CD4-positive, alpha-beta T cell treated with Interleukin-1 beta for 1 hour (primary cell): ENCODE measurements around the gene MUL1.

Experiments used
- DNase-seq, 2 donors: peaks; one replicate each; pipeline ENCODE4 v3.0.0-alpha.2; 2020 to 2022

MUL1 gene

DNA sequence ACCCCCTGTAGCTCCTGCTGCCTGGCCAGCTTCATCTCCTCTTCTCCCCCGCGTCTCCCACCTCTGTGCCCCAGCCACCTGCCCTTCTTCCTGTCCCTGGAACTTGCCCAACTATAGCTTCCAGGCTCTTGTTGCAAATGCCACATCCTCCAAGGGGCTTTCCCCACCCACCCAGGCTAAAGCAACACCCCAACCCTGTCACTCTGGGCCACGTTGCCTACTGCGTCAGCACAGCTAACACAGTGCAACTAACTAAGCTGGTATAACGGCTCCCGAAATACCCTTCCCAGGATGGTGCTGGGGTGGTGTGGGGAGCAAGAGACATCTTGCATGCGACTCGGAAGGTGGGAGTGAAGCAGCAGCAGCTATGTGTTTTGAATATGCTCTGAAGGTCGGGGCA is 41.7 kb downstream of the MUL1 start:
- no peak for DNase-seq

DNA sequence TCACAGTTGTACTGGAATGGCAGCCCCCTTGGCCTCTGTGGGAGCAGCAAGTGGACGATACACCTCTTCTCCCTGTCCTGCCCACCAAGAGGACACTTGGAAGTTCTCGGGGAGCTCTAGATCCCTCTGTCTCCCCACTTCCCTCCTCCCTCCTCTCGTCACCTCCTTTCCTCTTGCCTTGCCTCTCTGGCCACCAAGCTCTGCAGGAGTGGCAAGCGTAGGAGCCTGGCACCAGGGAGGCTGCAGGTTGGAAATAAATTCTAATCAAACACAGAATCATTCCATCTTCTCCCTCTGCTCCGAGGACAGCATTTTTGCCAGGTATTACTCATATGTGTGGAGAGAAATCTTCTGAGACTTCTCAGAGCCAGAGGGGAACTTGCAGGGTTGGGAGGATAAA is 42.8 kb downstream of the MUL1 start:
- no peak for DNase-seq

DNA sequence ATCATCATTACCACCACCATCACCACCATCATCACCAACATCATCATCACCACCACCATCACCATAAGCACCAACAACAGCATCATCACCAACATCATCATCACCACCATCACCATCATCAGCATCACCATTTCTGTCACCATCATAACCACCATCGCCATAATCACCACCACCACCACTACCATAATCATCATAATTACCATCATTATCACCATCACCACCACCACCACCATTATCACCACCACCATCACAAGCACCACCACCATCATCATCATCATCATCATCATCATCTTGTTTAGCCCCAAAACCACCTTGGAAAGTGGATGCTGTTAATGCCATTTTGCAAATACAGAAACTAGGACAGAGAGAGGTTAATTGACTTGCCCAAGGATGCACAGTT is 44.4 kb downstream of the MUL1 start:
- no peak for DNase-seq

DNA sequence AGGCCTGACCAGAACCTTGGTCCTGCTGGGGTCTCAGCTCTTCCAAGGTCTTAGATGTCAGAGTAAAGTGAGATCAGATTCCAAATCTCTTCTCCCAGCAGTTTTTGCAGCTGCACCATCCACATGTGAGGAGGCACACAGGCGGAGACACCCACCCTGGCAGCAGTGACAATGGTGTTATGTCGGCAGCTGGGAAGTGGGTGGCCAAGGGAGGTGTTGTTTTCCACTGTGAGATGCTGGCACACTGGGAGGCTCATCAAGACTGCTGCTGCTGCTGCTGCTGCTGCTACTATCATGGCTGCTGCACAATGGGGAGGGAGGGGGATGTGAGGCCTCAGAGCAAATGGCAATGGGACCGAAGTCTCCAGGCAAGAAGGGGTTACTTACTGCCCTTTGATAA is 45.6 kb downstream of the MUL1 start:
- no peak for DNase-seq

DNA sequence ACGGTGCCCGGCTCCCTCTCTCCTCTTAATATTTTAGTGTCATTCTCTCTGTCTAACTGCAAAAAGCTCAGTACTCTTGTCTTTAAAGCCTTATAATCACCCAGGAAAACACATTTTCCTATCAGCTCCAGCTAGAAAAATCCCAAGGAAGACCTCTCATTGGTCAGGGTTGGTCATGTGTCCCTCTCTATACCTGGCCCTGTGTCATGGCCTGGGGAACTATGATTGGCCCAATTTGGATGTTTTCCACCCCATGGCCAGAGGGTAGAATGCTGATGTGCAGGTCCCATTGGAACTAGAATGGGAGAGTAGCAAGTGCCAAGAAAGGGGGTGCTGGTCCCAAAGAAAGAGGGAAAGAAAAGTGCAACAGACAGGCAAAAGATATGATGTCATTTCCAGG is 49.2 kb downstream of the MUL1 start:
- no peak for DNase-seq

DNA sequence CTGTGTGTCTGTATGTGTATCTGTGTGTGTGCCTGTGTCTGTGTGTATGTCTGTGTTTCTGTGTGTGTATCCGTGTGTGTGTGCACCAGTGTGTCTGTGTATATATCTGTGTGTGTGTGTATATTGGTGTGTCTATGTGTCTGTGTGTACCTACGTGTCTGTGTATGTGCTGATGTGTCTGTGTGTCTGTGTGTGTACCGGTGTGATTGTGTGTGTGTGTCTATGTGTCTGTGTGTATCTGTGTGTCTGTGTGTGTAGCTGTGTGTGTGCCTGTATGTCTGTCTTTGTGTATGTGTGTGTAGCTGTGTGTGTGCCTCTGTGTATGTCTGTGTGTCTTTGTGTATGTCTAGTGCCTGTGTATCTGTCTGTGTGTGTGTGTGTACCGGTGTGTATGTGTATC is 53.9 kb downstream of the MUL1 start:
- DNase-seq, result no peak

DNA sequence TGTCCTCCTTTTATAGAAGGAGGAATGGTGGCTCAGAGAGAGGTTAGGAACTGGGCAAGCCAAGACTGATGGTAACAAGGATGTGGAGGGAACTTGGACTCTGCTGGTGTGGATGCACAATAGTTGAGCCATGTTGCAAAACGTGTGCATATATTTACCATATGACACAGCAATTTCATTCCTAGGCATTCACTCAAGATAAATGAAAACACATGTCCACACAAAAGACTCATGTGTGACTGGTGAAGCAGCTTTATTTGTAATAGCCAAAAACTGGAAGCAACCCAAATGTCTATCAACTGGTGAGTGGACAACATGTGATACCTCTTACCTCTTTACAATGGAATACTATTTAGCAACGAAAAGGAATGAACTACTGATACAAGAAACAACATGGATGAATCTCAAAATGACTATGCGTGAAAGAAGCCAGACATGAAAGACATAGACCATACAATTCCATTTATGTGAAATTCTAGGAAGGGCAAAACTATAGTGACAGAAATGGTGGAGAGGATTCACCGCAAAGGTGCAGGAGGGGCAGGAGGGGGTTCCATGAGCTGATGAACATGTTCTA is 58.1 kb downstream of the MUL1 start:
- DNase-seq, result no peak
